ENCODE results near the gene SUN1. TPM values are rescaled to one million over a fixed set of nuclear protein-coding genes. Genes with fewer than 3 reads are reported as not detected.

SUN1 gene
- total and polyA plus RNA-seq, 2 donors (not counting 1 experiment from before 2014, with no cell fraction given) = 185 to 220 TPM

DNA sequence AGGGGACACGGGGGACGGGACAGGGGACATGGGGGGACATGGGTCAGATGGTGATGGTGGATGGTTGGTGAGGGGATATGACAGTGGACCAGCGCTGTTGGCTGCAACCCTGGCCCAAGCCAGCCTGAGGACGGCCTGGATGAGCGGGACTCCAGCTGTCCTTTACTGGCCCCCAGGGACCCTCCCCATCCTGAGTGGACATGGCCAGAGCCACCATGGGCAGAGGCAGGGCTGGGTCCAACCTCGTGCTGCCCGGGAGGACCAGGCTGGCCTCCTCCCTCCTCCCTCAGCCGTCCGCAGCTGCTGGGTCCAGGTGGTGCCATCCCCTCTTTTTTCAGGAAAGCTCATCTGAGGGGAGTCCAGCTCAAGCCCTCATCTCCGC is 74.5 kb downstream of the SUN1 start:
- no peak overlapping the region for H3K27ac ChIP-seq (ENCODE audit: insufficient read depth, low read length)
- H3K4me1 ChIP-seq (ENCODE audit: control insufficient read depth, extremely low read depth, insufficient read depth, low read length) = peaks cover 6% of the 10 kb centered on the region
- H2AFZ ChIP-seq (ENCODE audit: low read length) = no peak overlapping the region
- no peak overlapping the region for H3K4me2 ChIP-seq (ENCODE audit: extremely low read depth, insufficient read depth, low read length)
- H3K79me2 ChIP-seq (ENCODE audit: control insufficient read depth, insufficient read depth, low read length) = no peaks in the 10 kb centered on the region
- H3K9me3 ChIP-seq (ENCODE audit: control insufficient read depth, insufficient read depth, low read depth, low read length) = no peaks in the 10 kb centered on the region
- no peak overlapping the region for H3K4me3 ChIP-seq (replicated peaks in 1 of 4; ENCODE audit: control extremely low read depth in 1 of 4, insufficient read depth in 1 of 4, low read depth in 3 of 4, low read length in 4 of 4)
- H3K9ac ChIP-seq (ENCODE audit: insufficient read depth, low read length) = no peak overlapping the region
- no peaks in the 10 kb centered on the region for H3K36me3 ChIP-seq (ENCODE audit: control insufficient read depth, insufficient read depth, low read length)
- TF ChIP-seq EZH2 (IDR thresholded peaks at IDR 0.05; ENCODE audit: low read length, missing control alignments) = no peak
- TF ChIP-seq, protein P1, sequence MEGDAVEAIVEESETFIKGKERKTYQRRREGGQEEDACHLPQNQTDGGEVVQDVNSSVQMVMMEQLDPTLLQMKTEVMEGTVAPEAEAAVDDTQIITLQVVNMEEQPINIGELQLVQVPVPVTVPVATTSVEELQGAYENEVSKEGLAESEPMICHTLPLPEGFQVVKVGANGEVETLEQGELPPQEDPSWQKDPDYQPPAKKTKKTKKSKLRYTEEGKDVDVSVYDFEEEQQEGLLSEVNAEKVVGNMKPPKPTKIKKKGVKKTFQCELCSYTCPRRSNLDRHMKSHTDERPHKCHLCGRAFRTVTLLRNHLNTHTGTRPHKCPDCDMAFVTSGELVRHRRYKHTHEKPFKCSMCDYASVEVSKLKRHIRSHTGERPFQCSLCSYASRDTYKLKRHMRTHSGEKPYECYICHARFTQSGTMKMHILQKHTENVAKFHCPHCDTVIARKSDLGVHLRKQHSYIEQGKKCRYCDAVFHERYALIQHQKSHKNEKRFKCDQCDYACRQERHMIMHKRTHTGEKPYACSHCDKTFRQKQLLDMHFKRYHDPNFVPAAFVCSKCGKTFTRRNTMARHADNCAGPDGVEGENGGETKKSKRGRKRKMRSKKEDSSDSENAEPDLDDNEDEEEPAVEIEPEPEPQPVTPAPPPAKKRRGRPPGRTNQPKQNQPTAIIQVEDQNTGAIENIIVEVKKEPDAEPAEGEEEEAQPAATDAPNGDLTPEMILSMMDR (conservative IDR thresholded peaks at IDR 0.05 in 1 of 2, IDR thresholded peaks at IDR 0.05 in 1 of 2; ENCODE audit: low read depth in 1 of 2, low read length in 2 of 2) = no peak
- no peaks in the 10 kb centered on the region for H4K20me1 ChIP-seq (ENCODE audit: control insufficient read depth, extremely low read depth, insufficient read depth, low read length)
- peaks cover 5% of the 10 kb centered on the region for H3K27me3 ChIP-seq (ENCODE audit: control insufficient read depth, insufficient read depth, low read length)
- DNase-seq (ENCODE audit: low read depth in 2 of 2) = no peak

DNA sequence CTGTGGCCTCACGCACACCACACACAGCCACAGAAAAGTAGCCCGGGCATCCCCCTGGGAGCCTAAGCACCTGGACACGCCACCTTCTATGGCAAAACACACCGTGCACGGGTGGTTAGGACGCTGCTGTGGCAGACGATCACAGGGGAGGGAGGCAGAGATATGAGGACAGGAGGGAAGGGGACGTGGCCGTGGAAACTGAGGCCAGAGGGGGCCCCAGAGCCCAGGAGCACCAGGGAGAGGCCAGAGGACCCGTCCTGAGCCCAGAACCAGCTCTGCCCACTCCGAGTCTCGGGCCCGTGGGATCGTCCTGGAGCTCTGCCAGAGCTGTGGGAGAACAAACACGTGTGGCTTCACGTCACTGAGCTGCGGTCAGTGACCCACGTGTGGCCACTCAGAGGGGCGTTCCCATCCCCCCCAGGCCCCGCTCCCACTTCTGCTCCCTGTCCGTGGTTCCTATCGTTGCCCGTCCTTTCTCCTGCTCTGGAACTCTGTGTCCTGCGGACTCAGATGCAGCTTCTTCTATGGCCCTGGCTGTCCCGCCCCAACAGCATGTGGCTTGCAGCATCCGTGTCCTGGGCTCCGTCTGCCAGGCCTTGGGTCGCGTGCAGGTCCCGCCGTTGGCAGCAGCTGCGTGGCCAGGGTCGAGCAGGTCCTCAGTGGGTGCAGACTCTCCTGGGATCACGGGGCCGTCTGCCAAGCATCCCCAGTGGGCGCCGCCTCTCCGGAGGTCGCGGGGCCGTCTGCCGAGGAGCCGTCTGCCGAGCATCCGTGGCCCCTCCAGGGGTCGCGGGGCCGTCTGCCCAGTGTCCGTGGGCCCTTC is 75.1 kb downstream of the SUN1 start:
- peaks cover 5% of the 10 kb centered on the region for H3K27me3 ChIP-seq (ENCODE audit: control insufficient read depth, insufficient read depth, low read length)
- peaks cover 6% of the 10 kb centered on the region for H3K4me1 ChIP-seq (ENCODE audit: control insufficient read depth, extremely low read depth, insufficient read depth, low read length)
- H3K27ac ChIP-seq (ENCODE audit: insufficient read depth, low read length) = no peak overlapping the region
- H4K20me1 ChIP-seq (ENCODE audit: control insufficient read depth, extremely low read depth, insufficient read depth, low read length) = no peaks in the 10 kb centered on the region
- no peaks in the 10 kb centered on the region for H3K79me2 ChIP-seq (ENCODE audit: control insufficient read depth, insufficient read depth, low read length)
- no peak overlapping the region for H3K9ac ChIP-seq (ENCODE audit: insufficient read depth, low read length)
- no peaks in the 10 kb centered on the region for H3K9me3 ChIP-seq (ENCODE audit: control insufficient read depth, insufficient read depth, low read depth, low read length)
- TF ChIP-seq EZH2 (IDR thresholded peaks at IDR 0.05; ENCODE audit: low read length, missing control alignments) = no peak
- TF ChIP-seq, protein P1 (conservative IDR thresholded peaks at IDR 0.05 in 1 of 2, IDR thresholded peaks at IDR 0.05 in 1 of 2; ENCODE audit: low read depth in 1 of 2, low read length in 2 of 2) = no peak
- no peaks in the 10 kb centered on the region for H3K36me3 ChIP-seq (ENCODE audit: control insufficient read depth, insufficient read depth, low read length)
- no peak overlapping the region for H3K4me3 ChIP-seq (replicated peaks in 1 of 4; ENCODE audit: control extremely low read depth in 1 of 4, insufficient read depth in 1 of 4, low read depth in 3 of 4, low read length in 4 of 4)
- H2AFZ ChIP-seq (ENCODE audit: low read length) = no peak overlapping the region
- H3K4me2 ChIP-seq (ENCODE audit: extremely low read depth, insufficient read depth, low read length) = no peak overlapping the region
- no peak for DNase-seq (ENCODE audit: low read depth in 2 of 2)

DNA sequence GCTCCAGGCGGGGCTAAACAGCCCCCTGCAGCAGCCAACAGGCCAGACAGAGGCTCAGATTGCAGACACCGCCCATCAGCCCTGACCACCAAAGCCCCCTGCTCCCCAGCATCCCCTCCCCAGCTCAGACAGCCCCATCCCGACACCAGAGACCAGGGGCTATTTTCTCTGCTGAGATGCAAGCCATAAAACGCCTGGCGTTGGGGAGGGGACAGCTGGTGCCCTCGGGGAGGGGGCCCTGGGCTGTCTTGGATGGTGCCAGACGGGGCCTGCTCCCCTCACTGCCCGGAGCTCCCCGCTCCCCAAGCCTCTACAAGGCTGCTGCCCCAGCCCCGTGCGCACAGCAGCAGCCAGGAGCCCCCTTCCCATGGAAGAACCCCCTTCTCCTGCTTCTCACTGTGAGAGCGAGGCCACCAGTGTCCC is 75.9 kb downstream of the SUN1 start:
- no peak overlapping the region for H3K4me3 ChIP-seq (replicated peaks in 1 of 4; ENCODE audit: control extremely low read depth in 1 of 4, insufficient read depth in 1 of 4, low read depth in 3 of 4, low read length in 4 of 4)
- H2AFZ ChIP-seq (ENCODE audit: low read length) = no peak overlapping the region
- H3K27me3 ChIP-seq (ENCODE audit: control insufficient read depth, insufficient read depth, low read length) = peaks cover 5% of the 10 kb centered on the region
- no peaks in the 10 kb centered on the region for H3K79me2 ChIP-seq (ENCODE audit: control insufficient read depth, insufficient read depth, low read length)
- no peak overlapping the region for H3K4me2 ChIP-seq (ENCODE audit: extremely low read depth, insufficient read depth, low read length)
- H3K36me3 ChIP-seq (ENCODE audit: control insufficient read depth, insufficient read depth, low read length) = no peaks in the 10 kb centered on the region
- no peak for TF ChIP-seq EZH2 (IDR thresholded peaks at IDR 0.05; ENCODE audit: low read length, missing control alignments)
- TF ChIP-seq, protein P1 (conservative IDR thresholded peaks at IDR 0.05 in 1 of 2, IDR thresholded peaks at IDR 0.05 in 1 of 2; ENCODE audit: low read depth in 1 of 2, low read length in 2 of 2) = no peak
- H3K9me3 ChIP-seq (ENCODE audit: control insufficient read depth, insufficient read depth, low read depth, low read length) = no peaks in the 10 kb centered on the region
- no peaks in the 10 kb centered on the region for H4K20me1 ChIP-seq (ENCODE audit: control insufficient read depth, extremely low read depth, insufficient read depth, low read length)
- no peak overlapping the region for H3K9ac ChIP-seq (ENCODE audit: insufficient read depth, low read length)
- DNase-seq (ENCODE audit: low read depth in 2 of 2) = no peak
- no peak overlapping the region for H3K27ac ChIP-seq (ENCODE audit: insufficient read depth, low read length)
- H3K4me1 ChIP-seq (ENCODE audit: control insufficient read depth, extremely low read depth, insufficient read depth, low read length) = peaks cover 6% of the 10 kb centered on the region

Data from fibroblast of lung (primary cell).